Activated naive CD4-positive, alpha-beta T cell treated with anti-CD3 and anti-CD28 coated beads, Interleukin-2, amount 10 ng/mL, durations not matched to agents 7 days and 5 days (primary cell): ENCODE measurements around the gene LRRC28.

Source experiments
- CTCF ChIA-PET: fragments of 350-600 bp; sonication (Branson Sonifier 250); formaldehyde crosslinking; loops from one replicate; lab custom pipeline; 2021; ENCODE audit warnings: antibody characterized with exemption; lab: Charles Lee
- DNase-seq: peaks from one replicate; pipeline ENCODE4 v3.0.0-alpha.2; 2020
- H3K27ac Mint-ChIP-seq: one replicate; pipeline ENCODE4 v1.8.0; 2021; ENCODE audit warnings: mild to moderate bottlenecking, moderate library complexity, mixed read lengths
- H3K27me3 Mint-ChIP-seq: one replicate; pipeline ENCODE4 v1.8.0; 2021; ENCODE audit warnings: mild to moderate bottlenecking, mixed read lengths
- H3K36me3 Mint-ChIP-seq: one replicate; pipeline ENCODE4 v1.8.0; 2021; ENCODE audit warnings: mixed read lengths
- H3K4me1 Mint-ChIP-seq: one replicate; pipeline ENCODE4 v1.8.0; 2021; ENCODE audit warnings: mixed read lengths
- H3K4me3 Mint-ChIP-seq: one replicate; pipeline ENCODE4 v1.8.0; 2021; ENCODE audit warnings: mild to moderate bottlenecking, moderate library complexity, mixed read lengths
- H3K9me3 Mint-ChIP-seq: one replicate; pipeline ENCODE4 v1.8.0; 2021; ENCODE audit warnings: mixed read lengths

LRRC28 gene

DNA sequence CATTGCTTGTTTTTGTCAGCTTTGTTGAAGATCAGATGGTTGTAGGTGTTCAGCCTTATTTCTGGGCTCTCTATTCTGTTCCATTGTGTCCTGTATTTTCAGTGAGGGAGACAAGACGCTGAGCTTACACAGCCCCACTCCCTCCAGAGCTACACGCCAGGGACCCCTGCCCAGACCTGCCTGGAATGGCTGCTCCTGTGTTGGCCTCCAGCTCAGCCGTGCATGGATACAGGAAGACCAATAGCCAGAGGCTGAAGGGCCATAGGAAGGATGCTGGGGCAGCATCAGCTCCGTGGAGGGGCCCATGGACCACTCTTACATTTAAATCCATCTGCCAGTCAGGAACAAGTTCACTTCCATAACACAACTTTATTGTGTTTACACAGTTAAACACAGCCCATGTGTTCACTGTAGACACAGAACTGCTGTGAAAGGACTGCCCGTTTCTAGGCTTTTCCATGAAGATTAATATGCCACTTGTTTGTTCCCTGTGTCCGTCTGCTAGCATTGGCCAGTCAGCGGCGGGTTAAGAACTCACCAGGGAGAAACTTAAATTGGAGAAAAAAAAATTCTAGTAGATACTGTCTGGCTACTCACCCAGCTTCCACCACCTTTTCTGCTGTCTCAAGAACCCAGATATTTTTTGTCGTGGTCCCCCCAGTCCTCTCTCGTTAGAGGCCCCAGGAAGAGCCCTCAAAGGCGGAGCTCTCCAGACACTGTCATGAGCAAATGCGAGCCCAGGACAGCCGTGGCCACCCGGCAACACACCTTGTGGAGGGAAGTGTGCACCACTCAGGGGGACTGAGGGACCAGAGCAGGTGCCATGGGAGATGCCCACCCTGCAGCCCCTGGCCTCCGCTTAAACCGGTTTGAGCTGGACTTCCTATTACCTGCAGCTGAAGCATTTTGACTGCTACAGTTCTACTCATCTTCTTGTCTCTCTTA lies 172.2 kb downstream of the LRRC28 start:
- peak overlapping the region; percentile 67 for H3K27ac Mint-ChIP-seq
- peaks cover 13% of the 10 kb centered on the region for H3K9me3 Mint-ChIP-seq
- CTCF ChIA-PET, result interaction anchor here (1.1 to 1.4 kb wide), 2 partner anchors 13 to 54 kb away, joined by 4 read pairs; no protein-coding TSS in a partner anchor
- peak; percentile 19 for DNase-seq
- peaks cover 19% of the 10 kb centered on the region for H3K36me3 Mint-ChIP-seq
- H3K4me1 Mint-ChIP-seq, result peaks cover 70% of the 10 kb centered on the region
- H3K4me3 Mint-ChIP-seq, result no peak overlapping the region
- H3K27me3 Mint-ChIP-seq, result peaks cover 4% of the 10 kb centered on the region

DNA sequence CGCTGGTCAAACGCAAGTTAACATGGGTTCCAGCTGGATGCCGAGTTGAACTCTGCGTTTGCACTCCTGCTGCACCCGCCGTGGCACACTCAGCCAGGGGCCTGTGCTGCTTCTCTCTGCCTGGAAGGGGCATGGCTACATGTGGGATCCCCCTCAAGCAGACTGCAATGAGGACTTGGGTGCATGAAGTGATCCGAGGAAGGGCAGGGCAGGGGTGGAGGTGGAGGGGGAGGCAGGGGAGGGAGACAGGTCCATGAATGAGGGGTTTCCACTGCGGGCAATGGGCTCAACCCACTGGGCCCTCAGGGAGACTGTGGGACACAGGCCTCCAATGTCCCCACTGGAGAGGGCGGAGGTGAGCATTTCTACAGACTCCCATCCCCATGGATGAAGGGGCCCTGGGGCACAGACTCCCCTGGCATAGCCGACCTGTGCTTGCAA lies 172.9 kb downstream of the LRRC28 start:
- H3K27ac Mint-ChIP-seq, result peak overlapping the region; percentile 94

DNA sequence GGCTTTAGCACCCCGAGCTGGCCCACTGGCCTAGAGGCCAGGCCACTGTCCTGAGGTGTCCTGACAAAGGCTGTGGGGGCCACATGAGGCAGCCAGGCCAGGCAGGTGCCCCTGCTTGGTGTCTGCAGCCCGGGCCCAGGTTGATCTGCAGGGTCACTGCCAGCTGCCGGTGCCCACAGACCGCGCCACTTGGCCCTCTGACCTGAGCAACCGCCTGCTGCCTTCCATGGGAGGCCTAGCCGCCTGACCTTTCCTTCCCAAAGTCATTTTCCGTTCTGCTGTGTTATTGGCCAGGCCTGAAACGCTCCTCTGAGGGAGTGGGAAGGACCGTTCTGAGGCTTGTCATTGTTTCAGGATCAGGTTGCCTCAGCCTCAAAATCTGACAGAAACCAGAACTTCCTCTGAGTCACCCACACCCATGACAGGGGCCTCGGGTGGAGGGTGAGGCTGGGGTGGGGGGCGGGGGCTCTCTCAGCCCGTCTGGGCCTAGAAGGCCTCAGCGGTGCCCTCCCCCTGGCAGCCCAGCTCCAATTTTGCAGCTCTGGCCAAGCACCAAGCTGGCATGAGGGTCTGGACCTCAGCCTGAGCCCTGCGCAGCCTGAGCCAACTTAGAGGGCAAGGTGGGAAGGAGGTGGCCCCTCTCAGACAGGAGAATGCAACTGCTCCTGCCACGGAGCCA lies 173.8 kb downstream of the LRRC28 start:
- DNase-seq, result peak; percentile 69
- Mint-ChIP-seq H3K9me3 (peaks cover 7% of the 10 kb centered on the region), H3K27me3 (peaks cover 4% of the 10 kb centered on the region), H3K27ac (peak overlapping the region; percentile 94), H3K4me1 (peaks cover 73% of the 10 kb centered on the region), H3K36me3 (peaks cover 14% of the 10 kb centered on the region), H3K4me3 (peak overlapping the region; percentile 28)
- CTCF ChIA-PET, result interaction anchor here (0.7 to 1.4 kb wide), 3 partner anchors 79 to 329 kb away, joined by 3 read pairs; no protein-coding TSS in a partner anchor

More for the DNA sequence above, 172.9 kb downstream of the LRRC28 start:
- H3K27me3 Mint-ChIP-seq, result peaks cover 4% of the 10 kb centered on the region
- CTCF ChIA-PET, result interaction anchor here (1.1 to 1.4 kb wide), 2 partner anchors 13 to 54 kb away, joined by 4 read pairs; no protein-coding TSS in a partner anchor
- H3K4me3 Mint-ChIP-seq, result no peak overlapping the region
- peak; percentile 17 for DNase-seq
- H3K4me1 Mint-ChIP-seq, result peaks cover 72% of the 10 kb centered on the region
- H3K9me3 Mint-ChIP-seq, result peaks cover 8% of the 10 kb centered on the region
- peaks cover 15% of the 10 kb centered on the region for H3K36me3 Mint-ChIP-seq

DNA sequence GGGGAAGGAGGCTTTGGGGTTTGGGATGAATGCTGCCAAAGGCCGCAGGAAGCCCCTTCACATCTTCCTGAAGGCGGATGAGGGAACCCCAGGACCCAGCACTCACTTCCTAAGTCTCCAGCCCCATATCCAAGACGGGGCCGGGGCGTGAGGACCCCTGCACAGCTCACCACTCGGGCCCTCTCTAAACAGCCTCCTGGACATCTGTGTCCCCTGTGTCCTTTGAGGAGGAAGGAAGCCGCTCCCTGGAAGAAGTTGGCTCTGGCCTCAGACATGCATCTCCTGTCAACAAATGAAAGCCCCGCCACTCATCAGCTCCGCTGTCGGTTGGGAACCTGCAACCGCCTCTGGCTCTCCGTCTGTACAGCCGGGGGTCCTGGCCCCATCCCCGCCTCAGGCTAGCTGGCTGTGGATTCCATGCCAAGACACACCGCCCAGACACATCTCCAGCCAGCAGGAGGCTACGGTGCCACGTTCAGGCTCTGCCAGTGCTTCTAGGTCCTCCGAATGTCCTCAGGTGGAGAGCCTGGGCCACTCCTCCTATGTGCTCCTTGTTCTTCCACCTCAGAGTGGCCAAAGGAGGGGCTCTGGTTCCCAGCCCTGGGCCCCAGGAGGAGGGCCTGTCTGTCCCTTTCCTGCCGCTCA lies 174.5 kb downstream of the LRRC28 start:
- peak; percentile 22 for DNase-seq
- H3K9me3 Mint-ChIP-seq, result peaks cover 4% of the 10 kb centered on the region
- H3K4me3 Mint-ChIP-seq, result no peak overlapping the region
- H3K36me3 Mint-ChIP-seq, result peaks cover 9% of the 10 kb centered on the region
- peaks cover 4% of the 10 kb centered on the region for H3K27me3 Mint-ChIP-seq
- CTCF ChIA-PET, result interaction anchor here (0.7 to 1.8 kb wide), 4 partner anchors 16 to 328 kb away, joined by 3 to 4 read pairs (median 3); no protein-coding TSS in a partner anchor
- peak overlapping the region; percentile 94 for H3K27ac Mint-ChIP-seq
- peaks cover 68% of the 10 kb centered on the region for H3K4me1 Mint-ChIP-seq

DNA sequence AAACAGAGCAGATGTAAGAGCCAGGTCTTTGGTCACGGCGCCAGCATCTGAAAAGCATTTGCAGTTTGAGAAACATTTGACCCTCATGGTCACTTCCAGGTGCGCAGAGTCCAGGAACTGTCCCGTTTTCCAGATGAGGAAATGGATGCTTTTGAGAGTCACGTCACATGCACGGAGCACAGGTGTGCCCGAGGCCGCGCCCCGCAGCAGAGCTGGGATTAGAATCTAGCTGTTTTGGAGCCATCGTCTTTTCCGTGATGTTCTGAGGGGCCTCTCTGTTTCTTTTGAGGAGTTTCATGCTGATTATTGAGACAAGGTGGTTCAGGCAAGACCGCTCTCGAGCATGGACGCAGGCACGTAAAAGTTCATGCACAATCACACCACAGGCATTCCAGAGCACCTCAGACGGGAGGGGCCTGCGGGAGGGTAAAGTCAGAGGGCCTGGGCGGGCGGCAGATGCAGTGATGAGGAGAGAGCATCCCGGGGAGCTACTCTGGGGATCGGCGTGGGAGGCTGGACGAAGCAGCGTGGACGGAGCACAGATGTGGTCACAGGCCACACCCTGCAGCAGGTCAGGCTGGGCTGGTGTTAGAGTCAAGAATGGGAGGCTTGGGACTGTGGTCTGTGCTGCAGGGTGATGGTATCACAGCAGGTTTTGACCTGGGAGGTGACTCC lies 175.3 kb downstream of the LRRC28 start:
- CTCF ChIA-PET, result interaction anchor here (1.8 kb wide), 1 partner anchor 17 kb away, joined by 4 read pairs; no protein-coding TSS in a partner anchor
- peaks cover 60% of the 10 kb centered on the region for H3K4me1 Mint-ChIP-seq
- H3K27me3 Mint-ChIP-seq, result peaks cover 9% of the 10 kb centered on the region

DNA sequence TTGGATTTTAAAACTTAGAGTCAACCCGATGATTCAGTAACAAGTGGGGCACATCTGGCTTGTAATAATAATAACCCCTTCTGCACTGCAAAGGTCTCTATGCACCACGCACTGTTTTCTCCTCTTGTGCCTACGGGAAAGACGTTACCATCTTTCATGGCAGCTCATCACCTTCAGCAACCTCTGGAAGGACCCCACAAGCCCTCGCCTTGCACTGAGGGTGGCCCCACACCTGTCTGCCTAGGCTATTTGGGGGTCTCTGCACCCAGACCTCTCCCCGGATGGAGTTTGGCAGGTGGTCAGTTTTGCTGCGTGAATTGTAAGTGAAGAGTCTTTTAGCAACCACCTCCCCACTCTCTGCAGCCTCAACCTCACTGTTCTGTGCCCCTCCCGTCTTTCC lies 175.9 kb downstream of the LRRC28 start:
- H3K27me3 Mint-ChIP-seq, result peaks cover 11% of the 10 kb centered on the region
- H3K4me3 Mint-ChIP-seq, result no peak overlapping the region
- no peaks in the 10 kb centered on the region for H3K36me3 Mint-ChIP-seq
- CTCF ChIA-PET, result interaction anchor here (1.8 kb wide), 1 partner anchor 18 kb away, joined by 4 read pairs; no protein-coding TSS in a partner anchor
- peaks cover 60% of the 10 kb centered on the region for H3K4me1 Mint-ChIP-seq
- DNase-seq, result peak; percentile 14
- no peaks in the 10 kb centered on the region for H3K9me3 Mint-ChIP-seq
- H3K27ac Mint-ChIP-seq, result peak overlapping the region; percentile 60

More for the DNA sequence above, 175.3 kb downstream of the LRRC28 start:
- H3K4me3 Mint-ChIP-seq, result no peak overlapping the region
- peaks cover 3% of the 10 kb centered on the region for H3K36me3 Mint-ChIP-seq
- peak overlapping the region; percentile 94 for H3K27ac Mint-ChIP-seq
- H3K9me3 Mint-ChIP-seq, result peaks cover 4% of the 10 kb centered on the region
- peak; percentile 16 for DNase-seq

DNA sequence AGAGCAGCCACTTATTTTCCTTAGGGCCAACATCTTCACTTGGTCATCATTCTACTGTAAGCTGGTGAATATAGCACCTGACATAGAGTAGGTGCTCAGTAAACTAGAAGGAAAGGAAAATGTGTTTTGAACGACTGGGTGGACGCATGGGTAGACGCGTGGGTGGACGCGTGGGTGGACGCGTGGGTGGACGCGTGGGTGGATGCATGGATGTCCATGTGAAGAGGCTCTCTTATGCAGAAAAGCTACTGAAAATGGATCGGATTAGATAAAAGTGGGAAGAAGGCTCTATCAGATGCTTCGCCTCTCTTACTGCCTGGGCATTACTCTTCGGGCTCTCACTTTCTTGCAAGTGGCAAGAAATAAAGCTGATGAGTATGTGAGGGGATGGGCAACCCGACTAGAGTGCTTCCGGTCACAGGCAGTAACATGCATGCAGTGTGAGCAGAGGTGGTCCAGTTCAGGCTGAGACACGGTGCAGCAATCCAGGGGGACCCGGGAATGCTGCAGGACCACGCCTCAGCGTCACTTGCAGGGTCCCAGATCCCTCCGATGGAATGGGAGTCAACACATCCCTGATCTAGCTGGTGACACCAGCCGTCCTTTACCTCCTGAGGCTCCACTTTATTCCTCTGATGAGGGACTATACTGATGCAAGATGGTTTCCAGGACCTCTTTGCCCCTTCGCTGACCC lies 176.5 kb downstream of the LRRC28 start:
- H3K4me1 Mint-ChIP-seq, result peaks cover 61% of the 10 kb centered on the region

DNA sequence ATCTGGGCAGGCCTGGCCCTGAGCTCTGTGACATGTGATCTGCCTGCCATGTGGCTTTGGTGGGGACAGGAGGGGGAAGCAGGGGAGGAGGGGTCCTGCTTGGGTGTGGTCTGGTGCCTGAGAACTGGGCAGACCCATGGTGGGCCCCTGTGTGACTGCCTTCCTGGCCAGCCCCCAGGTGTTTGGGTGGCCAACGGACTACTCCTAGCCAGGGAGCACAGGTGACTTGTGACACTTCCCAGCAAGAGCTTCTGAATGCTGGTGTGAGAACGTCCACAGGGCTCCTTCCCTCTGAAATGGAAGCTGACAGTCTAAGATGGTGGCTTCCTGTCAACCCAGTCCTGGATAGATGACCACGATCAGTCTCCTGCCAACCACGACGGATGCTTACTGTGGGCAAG lies 178.4 kb downstream of the LRRC28 start:
- no peak overlapping the region for H3K4me3 Mint-ChIP-seq
- no peaks in the 10 kb centered on the region for H3K9me3 Mint-ChIP-seq
- H3K4me1 Mint-ChIP-seq, result peaks cover 57% of the 10 kb centered on the region
- H3K27ac Mint-ChIP-seq, result no peak overlapping the region
- no peak for DNase-seq
- H3K27me3 Mint-ChIP-seq, result peaks cover 34% of the 10 kb centered on the region
- CTCF ChIA-PET, result no interaction called here
- no peaks in the 10 kb centered on the region for H3K36me3 Mint-ChIP-seq

More for the DNA sequence above, 176.5 kb downstream of the LRRC28 start:
- DNase-seq, result peak; percentile 8
- Mint-ChIP-seq H3K9me3 (no peaks in the 10 kb centered on the region), H3K27me3 (peaks cover 16% of the 10 kb centered on the region), H3K4me3 (no peak overlapping the region), H3K27ac (no peak overlapping the region), H3K36me3 (no peaks in the 10 kb centered on the region)
- CTCF ChIA-PET, result no interaction called here

DNA sequence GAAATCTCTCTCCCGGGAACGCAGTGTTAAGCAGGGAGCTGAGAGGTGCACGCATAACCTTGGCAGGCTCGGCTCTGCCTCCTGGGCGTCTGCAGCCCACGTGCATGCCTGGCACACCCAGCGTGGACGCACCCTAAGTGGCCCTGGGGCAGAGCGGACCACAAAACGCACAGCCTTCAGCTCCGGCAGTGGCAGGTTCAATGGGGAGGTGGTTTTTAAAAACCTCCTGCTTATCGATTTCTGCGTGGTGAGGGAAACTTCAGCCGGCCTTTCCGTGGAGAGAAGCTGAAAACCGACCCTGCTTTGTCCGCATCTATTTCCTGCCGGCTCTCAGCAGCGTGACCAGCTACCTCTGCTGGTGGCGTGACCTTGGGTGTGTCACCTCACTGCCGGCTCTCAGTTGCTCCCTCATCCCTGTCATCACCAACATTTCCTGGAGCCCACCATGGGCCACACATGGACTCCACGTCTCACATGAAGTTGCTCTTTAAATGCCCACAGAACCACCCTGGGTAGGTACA lies 179.7 kb downstream of the LRRC28 start:
- H3K27me3 Mint-ChIP-seq, result peaks cover 47% of the 10 kb centered on the region
- CTCF ChIA-PET, result no interaction called here

DNA sequence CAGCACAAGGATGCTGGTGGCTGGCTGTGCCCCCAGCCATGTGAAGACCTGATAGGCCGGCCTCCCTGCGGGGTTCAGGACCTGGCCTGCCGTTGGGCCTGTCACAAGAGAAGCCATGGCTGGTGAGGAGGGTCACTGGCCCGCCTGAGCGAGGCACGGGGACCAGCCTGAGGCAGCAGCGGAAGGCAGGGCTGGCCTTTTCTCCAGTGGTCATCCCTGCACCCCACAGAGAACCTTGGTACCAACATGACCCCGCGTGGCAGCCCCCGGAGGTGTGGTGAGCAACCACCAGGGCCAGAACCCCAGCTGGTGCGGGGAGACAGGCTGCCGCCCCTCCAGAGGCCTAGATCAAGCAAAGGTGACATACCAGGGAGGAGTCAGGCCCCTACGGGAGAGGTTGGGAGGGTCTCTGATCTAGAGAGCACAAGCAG lies 180.4 kb downstream of the LRRC28 start:
- H3K4me3 Mint-ChIP-seq, result no peak overlapping the region
- DNase-seq, result no peak
- H3K27ac Mint-ChIP-seq, result no peak overlapping the region
- no peaks in the 10 kb centered on the region for H3K36me3 Mint-ChIP-seq
- peaks cover 52% of the 10 kb centered on the region for H3K27me3 Mint-ChIP-seq
- peaks cover 49% of the 10 kb centered on the region for H3K4me1 Mint-ChIP-seq
- no peaks in the 10 kb centered on the region for H3K9me3 Mint-ChIP-seq
- CTCF ChIA-PET, result no interaction called here

More for the DNA sequence above, 179.7 kb downstream of the LRRC28 start:
- H3K36me3 Mint-ChIP-seq, result no peaks in the 10 kb centered on the region
- H3K4me1 Mint-ChIP-seq, result peaks cover 57% of the 10 kb centered on the region
- DNase-seq, result no peak
- H3K9me3 Mint-ChIP-seq, result no peaks in the 10 kb centered on the region
- H3K4me3 Mint-ChIP-seq, result no peak overlapping the region
- H3K27ac Mint-ChIP-seq, result no peak overlapping the region

DNA sequence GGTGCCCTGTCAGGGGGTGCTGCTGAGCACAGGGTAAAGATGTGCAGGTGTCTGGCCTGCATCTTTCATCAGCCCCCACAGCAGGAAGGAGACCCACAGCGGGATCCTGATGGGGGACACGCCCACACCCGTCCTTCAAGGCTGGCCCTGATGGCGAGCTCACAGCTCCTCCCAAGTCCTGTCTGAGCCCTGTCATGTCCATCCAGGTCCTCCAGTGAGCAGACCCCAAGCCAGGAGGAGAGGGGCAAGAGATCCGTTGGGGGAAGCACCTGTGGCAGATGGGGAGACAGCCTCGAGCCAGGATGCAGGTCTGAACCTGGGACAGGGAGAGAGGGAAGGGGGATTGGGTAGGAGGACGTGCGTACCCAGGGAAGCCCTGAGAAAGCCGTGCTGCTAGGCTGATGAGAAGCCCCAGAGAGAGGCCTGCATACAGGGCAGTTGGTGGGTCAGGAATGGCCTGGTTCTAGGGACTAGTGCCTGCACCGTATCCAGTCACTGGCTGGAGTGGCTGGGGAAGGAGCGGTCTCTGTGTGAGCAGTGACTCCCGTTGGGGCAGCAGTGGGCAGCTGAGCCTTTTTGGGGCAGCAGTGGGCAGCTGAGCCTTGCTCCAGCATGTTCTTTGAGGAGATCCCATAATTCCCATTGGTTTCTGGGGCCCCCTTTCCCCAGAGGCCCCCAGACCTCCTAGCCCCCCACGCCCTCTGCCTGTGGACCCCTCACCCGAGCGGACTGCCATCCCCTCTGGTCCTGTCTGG lies 181.2 kb downstream of the LRRC28 start:
- Mint-ChIP-seq H3K27ac (no peak overlapping the region), H3K36me3 (no peaks in the 10 kb centered on the region), H3K27me3 (peaks cover 57% of the 10 kb centered on the region), H3K4me3 (no peak overlapping the region), H3K9me3 (no peaks in the 10 kb centered on the region), H3K4me1 (peaks cover 46% of the 10 kb centered on the region)
- peak; percentile 19 for DNase-seq
- CTCF ChIA-PET, result no interaction called here
